GM19438 (cell line): ENCODE data around the gene ANKS3.

Experiments
- ATAC-seq: cut with Tn5 transposase; IDR thresholded peaks from one replicate; pipeline ENCODE4 v1.9.1; 2021; ENCODE audit warnings: low read depth; ENCODE audit not compliant: unreplicated experiment

Gene ANKS3

DNA sequence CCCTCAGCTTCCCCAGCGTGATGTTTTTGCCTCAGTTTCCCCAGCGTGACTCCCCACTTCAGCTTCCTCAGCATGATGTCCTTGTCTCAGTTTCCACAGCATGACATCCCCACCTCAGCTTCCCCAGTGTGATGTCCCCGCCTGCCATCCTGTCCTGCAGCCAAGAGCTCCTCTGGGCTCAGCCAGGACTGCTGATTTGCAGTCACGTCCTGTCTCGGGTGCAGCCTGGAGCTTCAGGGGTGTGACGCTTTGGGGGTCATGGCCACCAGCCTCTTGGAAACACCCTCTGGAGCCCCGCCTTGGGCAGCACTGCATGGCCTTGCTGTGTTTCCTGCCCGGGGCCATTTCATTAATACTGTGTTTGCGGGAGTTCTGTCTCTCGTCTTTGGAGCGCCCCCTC lies 57.2 kb downstream of the ANKS3 start:
- ATAC-seq: no peak

- no peak for ATAC-seq
Observed at GRCh38 chr16:4675864-4676786, 57.9 kb downstream of the ANKS3 start.

GRCh38 chr16:4674926-4675530 lies 59.0 kb downstream of the ANKS3 start:
- ATAC-seq: no peak

DNA sequence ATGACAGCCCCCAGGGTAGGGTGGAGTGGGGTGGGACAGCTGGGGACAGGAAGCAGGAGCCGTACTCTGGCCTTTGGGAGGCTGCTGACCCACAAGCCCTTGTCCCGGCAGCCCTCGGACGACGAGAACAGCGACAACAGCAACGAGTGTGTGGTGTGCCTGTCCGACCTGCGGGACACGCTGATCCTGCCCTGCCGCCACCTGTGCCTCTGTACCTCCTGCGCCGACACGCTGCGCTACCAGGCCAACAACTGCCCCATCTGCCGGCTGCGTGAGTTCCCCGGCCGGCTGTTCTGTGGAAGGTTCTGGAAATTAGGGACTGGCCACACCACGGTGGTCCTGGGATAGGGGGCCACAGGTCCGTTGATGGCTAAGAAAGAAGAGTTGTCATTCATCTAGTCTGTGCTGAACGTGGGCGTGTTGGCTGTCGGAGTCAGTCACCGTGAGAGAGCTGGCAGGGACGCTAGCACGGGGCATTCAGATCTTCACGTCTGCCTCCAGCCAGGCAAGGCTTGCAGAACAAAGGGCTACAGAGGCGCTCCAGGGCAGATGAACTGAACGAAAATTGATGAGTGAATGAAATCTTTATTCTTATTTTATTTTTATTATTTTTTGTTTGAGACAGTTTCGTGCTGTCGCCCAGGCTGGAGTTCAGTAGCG lies 60.6 kb downstream of the ANKS3 start:
- ATAC-seq: no peak

GRCh38 chr16:4668313-4668960 lies 65.6 kb downstream of the ANKS3 start:
- no peak for ATAC-seq

DNA sequence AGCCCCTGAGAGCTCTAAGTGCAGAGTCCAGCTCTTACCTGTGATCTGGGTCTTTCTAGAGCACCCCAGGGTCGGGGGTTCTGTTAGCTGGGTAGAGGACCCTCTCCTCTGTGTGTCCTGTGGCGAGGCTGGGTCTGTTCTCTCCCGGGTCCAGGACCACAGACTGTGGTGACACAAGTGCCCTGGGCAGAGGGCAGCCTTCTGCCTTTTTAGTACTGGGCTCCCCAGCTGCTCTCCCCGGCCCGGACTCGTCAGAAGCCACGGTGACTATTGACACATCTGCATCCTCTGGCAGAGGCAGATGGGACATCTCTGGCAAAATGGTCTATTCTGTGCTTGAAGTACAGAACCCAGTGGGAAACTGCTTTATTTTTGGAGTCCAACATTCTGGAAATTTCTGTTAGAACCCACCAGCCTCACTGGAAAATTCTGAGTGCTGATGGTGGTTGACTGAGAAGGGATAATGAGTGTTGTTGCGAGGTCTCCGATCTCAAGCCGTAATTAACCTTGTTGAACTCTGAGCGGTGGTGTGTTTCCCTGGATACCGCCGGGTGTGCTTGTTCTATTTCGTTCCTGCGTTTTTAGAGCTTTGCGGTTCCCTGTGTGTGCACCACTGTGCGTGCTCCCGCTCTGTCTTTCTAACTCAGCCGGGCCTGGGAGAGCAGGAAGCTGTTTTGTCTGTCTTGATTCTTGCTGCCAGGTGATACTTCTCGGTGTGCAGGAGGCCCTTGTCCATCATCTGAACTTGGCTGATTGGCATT lies 66.7 kb downstream of the ANKS3 start:
- ATAC-seq: no peak

DNA sequence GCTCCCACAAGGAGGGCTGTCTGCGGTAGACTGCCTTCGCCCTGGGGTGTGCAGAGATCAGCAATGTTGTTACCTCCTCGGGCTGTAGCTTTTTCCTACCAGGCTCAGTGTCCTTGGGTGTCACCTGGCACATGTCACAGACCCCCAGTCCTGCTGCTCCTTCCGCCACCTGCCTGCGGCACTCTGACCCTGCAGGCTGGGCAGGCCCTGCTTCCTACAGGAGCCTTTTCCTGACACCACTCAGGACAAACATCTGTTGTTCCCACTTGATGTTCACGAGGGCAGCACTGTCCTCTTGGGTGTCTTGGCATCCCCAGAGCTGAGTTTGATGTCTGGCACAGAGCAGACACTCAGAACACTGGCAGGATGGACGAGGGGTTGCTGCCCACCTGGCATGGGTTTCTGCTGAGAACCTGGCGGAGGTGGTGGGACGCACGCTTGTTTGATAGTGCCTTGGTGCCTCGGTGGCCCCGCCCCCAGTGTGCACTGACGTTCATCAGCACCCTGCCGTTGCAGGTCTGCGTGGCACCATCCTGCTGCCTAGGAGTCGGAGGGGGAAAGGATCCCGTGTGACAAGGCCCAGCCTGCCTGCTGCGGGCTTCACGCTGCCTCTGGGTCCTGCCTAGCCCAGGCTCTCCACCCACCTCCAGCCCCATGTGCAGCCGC lies 67.4 kb downstream of the ANKS3 start:
- ATAC-seq: no peak

- no peak for ATAC-seq
Observed at GRCh38 chr16:4664538-4665418, 69.3 kb downstream of the ANKS3 start.

DNA sequence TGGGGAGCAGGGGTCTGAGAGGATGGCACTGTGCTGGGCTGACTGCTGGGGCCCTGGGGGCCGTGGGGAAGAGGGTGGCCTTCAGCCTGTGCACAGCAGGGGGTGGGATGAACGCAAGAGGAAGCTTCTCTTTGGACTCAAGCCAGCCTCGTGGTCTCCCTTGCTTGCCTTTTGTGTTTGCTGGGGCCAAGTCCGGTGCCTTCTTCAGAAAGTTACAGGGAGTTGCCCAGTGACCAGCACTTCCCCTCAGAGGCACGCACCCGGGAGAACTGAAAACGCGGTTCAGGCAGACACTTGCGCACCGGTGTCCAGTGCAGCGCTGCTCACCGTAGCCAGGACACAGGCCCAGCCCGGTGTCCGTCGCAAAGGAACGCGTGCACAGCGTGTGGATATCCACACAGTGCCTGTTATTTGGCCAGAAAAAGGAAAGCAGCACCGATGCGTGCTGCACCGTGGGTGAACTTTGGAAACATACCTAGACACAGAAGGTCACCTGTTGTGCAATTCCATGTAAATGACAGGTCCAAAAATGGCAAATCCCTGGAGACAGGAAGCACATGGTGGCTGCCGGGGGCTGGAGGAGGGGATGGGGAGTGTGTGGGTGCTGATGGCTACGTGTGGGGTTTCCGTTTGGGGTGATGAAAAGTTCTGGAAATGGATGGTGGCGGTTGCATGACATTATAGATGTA lies 70.2 kb downstream of the ANKS3 start:
- no peak for ATAC-seq

DNA sequence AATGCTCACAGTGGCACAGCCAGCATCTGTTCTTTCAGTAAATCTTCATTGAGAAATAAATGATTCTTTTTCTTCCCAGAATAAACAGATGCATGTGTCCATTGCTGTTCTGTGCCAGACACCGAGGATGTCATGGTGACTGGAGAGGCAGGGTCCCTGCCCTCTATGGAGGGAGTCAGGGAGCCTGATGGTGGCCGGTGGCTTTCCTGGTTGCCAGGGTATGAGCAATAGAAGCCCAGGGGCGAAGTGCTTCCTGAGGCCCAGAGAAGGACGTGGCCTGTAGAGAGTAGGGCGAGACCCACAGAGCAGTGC lies 70.7 kb downstream of the ANKS3 start:
- no peak for ATAC-seq

- ATAC-seq: no peak
Observed at GRCh38 chr16:4661661-4662060, 72.4 kb downstream of the ANKS3 start.

DNA sequence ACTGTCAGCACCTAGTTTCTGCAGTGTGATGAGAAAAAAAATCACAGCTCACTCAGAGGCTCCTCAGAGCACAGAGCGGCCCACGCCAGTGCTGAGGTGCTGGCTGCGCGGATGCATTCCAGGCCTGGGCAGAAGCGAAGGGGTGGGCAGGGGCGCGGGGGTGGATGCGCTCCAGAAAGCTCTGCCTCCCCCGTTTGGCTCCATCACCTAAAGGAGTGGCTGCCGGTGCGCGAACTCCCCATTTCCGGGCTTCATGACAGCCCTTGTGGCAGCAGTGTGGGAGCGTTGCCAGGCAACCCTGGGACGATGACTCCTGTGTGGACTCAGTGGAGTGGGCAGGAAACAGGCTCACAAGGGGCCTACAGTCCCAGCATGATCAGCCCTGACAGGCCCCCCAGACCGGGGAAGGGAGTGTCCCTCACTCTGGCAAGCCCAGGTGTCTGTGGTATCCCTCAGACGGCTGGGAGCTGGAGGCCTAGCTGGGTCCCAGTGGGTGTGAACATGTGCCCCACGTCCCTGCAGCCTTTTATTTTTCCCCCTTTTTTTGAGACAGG lies 73.5 kb downstream of the ANKS3 start:
- ATAC-seq: no peak

- ATAC-seq: no peak
Observed at GRCh38 chr16:4659363-4660353, 74.4 kb downstream of the ANKS3 start.

DNA sequence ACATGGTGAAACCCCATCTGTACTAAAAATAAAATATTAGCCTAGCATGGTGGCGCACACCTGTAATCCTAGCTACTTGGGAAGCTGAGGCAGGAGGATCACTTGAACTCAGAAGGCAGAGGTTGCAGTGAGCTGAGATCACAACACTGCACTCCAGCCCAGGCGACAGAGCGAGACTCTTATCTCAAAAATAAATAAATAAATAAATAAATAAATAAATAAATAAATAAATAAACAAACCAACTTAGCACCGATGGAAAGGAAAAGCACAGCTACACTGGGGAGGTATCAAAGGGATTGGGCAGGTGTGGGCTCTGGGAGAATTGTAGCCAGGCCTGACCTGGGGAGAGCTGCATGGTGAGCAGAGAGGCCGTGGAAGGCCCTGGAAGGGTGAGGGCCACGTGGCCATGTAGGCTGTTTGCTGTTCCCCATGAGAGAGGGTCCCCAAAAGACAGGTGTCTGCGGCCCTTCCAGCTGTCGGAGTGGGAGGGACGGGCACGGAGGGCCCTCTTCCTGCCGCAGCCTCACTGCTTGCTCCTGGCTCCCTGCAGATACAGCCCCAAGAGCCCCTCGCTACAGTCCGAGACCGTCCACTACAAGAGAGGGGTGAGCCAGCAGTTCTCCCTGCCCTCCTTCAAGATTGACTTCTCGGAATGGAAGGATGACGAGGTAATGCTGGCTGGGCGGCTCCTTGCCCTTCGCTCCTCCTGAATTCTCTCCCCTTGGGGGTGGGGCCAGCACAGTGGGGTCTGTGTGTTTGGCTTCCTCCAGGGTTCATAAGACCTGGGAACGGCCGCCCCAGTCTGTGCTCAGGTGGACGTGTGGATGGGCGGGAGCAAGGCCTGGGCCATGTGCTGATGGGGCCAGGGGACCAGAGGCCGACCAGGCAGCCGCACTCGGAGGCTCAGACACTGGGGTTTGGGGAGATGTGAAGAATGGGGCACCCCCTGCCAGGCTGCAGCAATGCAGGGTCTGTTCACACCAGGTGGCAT lies 77.1 kb downstream of the ANKS3 start:
- ATAC-seq: no peak

GRCh38 chr16:4656221-4656620 lies 77.8 kb downstream of the ANKS3 start:
- ATAC-seq: no peak

- ATAC-seq: no peak
Observed at GRCh38 chr16:4655801-4656200, 78.3 kb downstream of the ANKS3 start.
